Right cardiac atrium (tissue), 5 donors: ENCODE results near the gene RDH5. TPM values are rescaled to one million over a fixed set of nuclear protein-coding genes. Genes with fewer than 3 reads are reported as not detected.

Source experiments
- ATAC-seq, 2 donors: fragments of 200-7000 bp; cut with Tn5 transposase; one replicate each; pipeline versions ENCODE4 v1.8.0 to v1.9.1; 2020; ENCODE audit warnings: moderate library complexity in 2 of 2, mild to moderate bottlenecking in 1 of 2
- DNase-seq, 3 donors: peaks; one replicate each; pipeline ENCODE4 v3.0.0-alpha.2; 2020
- H3K27ac ChIP-seq: one replicate; pipeline ENCODE4 v1.5.1; 2013; ENCODE audit warnings: mild to moderate bottlenecking, low read length, control low read depth, moderate library complexity
- H3K27me3 ChIP-seq: one replicate; pipeline ENCODE4 v1.6.1; 2013; ENCODE audit not compliant: control insufficient read depth, insufficient read depth
- H3K4me1 ChIP-seq: one replicate; pipeline ENCODE4 v1.6.1; 2013; ENCODE audit warnings: low read length; ENCODE audit not compliant: control insufficient read depth, insufficient read depth
- H3K4me3 ChIP-seq: one replicate; pipeline ENCODE4 v1.5.1; 2013; ENCODE audit warnings: low read length, control low read depth
- H3K9me3 ChIP-seq: one replicate; pipeline ENCODE4 v1.6.1; 2013; ENCODE audit warnings: low read length; ENCODE audit not compliant: control insufficient read depth
- WGBS: extraction: QIAGEN DNeasy Blood & Tissue Kit; methylation state at CpG from one replicate; pipeline ENCODE4 v1.1.7; 2013; 5-methylcytosine and 5-hydroxymethylcytosine counted together
- intact Hi-C, 4 donors: fragments of 100-400 bp; cut with DNase I; formaldehyde crosslinking; loops; one replicate each; pipeline versions ENCODE4 v1.11.0 to v1.14.0; 2022 to 2023
- polyA plus RNA-seq: library from polyadenylated mRNA; stranded (reverse); fragments of 200-250 nt; gene quantifications from one replicate; pipeline ENCODE4 v1.2.3, GENCODE V29; 2013
- total RNA-seq, 4 donors: library from RNA; stranded (reverse); fragmentation: NEBNext Ultra II Directional; extraction: Animal tissue kit (Norgen Biotek cat#: 25700); gene quantifications; one replicate each; pipeline ENCODE4 v1.2.1, GENCODE V29; 2021
- donor health status: healthy with polysubstance abuse.
- donor health status: DM: no; HTN: yes; CAD: no.
- donor health status: DM: no; HTN: no; CAD: no.
- donor health status: DM: no; HTN: yes; CAD: no; lungs with severe emphysema.
- donor health status: DM: yes; HTN: yes; CAD: no.

RDH5 gene
- total and polyA plus RNA-seq, 5 donors: 15.9 to 27.7 (median 24.1) TPM

- no peak for ATAC-seq
- H3K4me3 ChIP-seq: no peak overlapping the region
- WGBS: 89% methylated on average over 8 of the region's 8 CpGs
- no peaks in the 10 kb centered on the region for H3K9me3 ChIP-seq
- peaks cover 22% of the 10 kb centered on the region for H3K4me1 ChIP-seq
- DNase-seq: peak in 1 of 3 donors; percentile 52
- intact Hi-C loops: loop anchor here in 1 of 4 donors (5.0 kb wide), 1 partner anchor 41 kb away; a partner anchor contains a TSS
- peak overlapping the region; percentile 16 for H3K27ac ChIP-seq
- no peaks in the 10 kb centered on the region for H3K27me3 ChIP-seq
Observed at GRCh38 chr12:55722948-55723347, 2.8 kb downstream of the RDH5 start.

- no peak overlapping the region for H3K4me3 ChIP-seq
- intact Hi-C loops: loop anchor here in 1 of 4 donors (5.0 kb wide), 1 partner anchor 41 kb away; a partner anchor contains a TSS
- DNase-seq: peak in 1 of 3 donors; percentile 63
Observed at GRCh38 chr12:55723516-55724225, 3.5 kb downstream of the RDH5 start.

GRCh38 chr12:55724226-55724939 lies 4.2 kb downstream of the RDH5 start:
- H3K9me3 ChIP-seq: no peaks in the 10 kb centered on the region
- WGBS: 54% methylated on average over 11 of the region's 11 CpGs
- peak; percentile 70 to 90 (median 83) for DNase-seq
- no peaks in the 10 kb centered on the region for H3K27me3 ChIP-seq
- intact Hi-C loops: loop anchor here in 1 of 4 donors (5.0 kb wide), 1 partner anchor 42 kb away; a partner anchor contains a TSS
- H3K27ac ChIP-seq: peak overlapping the region; percentile 33
- no peak for ATAC-seq
- H3K4me1 ChIP-seq: peaks cover 14% of the 10 kb centered on the region
- H3K4me3 ChIP-seq: no peak overlapping the region

More at GRCh38 chr12:55723516-55724225, 3.5 kb downstream of the RDH5 start:
- 33% methylated on average over 10 of the region's 10 CpGs for WGBS
- no peak for ATAC-seq
- Histone ChIP-seq H3K27ac (peak overlapping the region; percentile 16), H3K9me3 (no peaks in the 10 kb centered on the region), H3K4me1 (peaks cover 16% of the 10 kb centered on the region), H3K27me3 (no peaks in the 10 kb centered on the region)

- no peaks in the 10 kb centered on the region for H3K27me3 ChIP-seq
- WGBS: 48% methylated on average over 3 of the region's 3 CpGs
- H3K27ac ChIP-seq: peak overlapping the region; percentile 33
- peaks cover 10% of the 10 kb centered on the region for H3K4me1 ChIP-seq
- H3K4me3 ChIP-seq: no peak overlapping the region
- no peaks in the 10 kb centered on the region for H3K9me3 ChIP-seq
- intact Hi-C loops: loop anchor here in 1 of 4 donors (5.0 kb wide), 1 partner anchor 43 kb away; a partner anchor contains a TSS
- ATAC-seq: no peak
- DNase-seq: peak in 1 of 3 donors; percentile 52
Observed at GRCh38 chr12:55724940-55725309, 4.7 kb downstream of the RDH5 start.

- Histone ChIP-seq H3K9me3 (no peaks in the 10 kb centered on the region), H3K27me3 (no peaks in the 10 kb centered on the region), H3K27ac (peak overlapping the region; percentile 8), H3K4me1 (peaks cover 7% of the 10 kb centered on the region), H3K4me3 (no peak overlapping the region)
- peak in 1 of 3 donors; percentile 54 for DNase-seq
- no peak for ATAC-seq
- WGBS: 39% methylated on average over 3 of the region's 3 CpGs
- intact Hi-C loops: no loop called here
Observed at GRCh38 chr12:55725556-55725955, 5.4 kb downstream of the RDH5 start.

GRCh38 chr12:55726971-55727370 lies 6.8 kb downstream of the RDH5 start:
- Histone ChIP-seq H3K4me1 (peaks cover 4% of the 10 kb centered on the region), H3K9me3 (no peaks in the 10 kb centered on the region), H3K27me3 (no peaks in the 10 kb centered on the region), H3K27ac (peak overlapping the region; percentile 99), H3K4me3 (peak overlapping the region; percentile 97)
- DNase-seq: peak in 2 of 3 donors; percentile 58 to 65
- intact Hi-C loops: no loop called here
- WGBS: 37% methylated on average over 10 of the region's 10 CpGs
- no peak for ATAC-seq

GRCh38 chr12:55727643-55728185 lies 7.5 kb downstream of the RDH5 start:
- Histone ChIP-seq H3K4me1 (peaks cover 4% of the 10 kb centered on the region), H3K4me3 (peak overlapping the region; percentile 97), H3K27ac (peak overlapping the region; percentile 99), H3K27me3 (no peaks in the 10 kb centered on the region), H3K9me3 (no peaks in the 10 kb centered on the region)
- intact Hi-C loops: no loop called here
- peak; percentile 3 to 5 for ATAC-seq
- 3% methylated on average over 9 of the region's 9 CpGs for WGBS
- DNase-seq: peak; percentile 79 to 88 (median 83)

GRCh38 chr12:55728186-55728938 lies 8.2 kb downstream of the RDH5 start:
- ATAC-seq (peak; percentile 41 to 55), DNase-seq (peak; percentile 83 to 94 (median 94))
- Histone ChIP-seq H3K27me3 (no peaks in the 10 kb centered on the region), H3K4me1 (peaks cover 4% of the 10 kb centered on the region), H3K9me3 (no peaks in the 10 kb centered on the region), H3K4me3 (peak overlapping the region; percentile 97), H3K27ac (peak overlapping the region; percentile 99)
- intact Hi-C loops: no loop called here
- WGBS: under 1% methylated on average over 61 of the region's 61 CpGs

GRCh38 chr12:55728939-55729818 lies 9.0 kb downstream of the RDH5 start, which contains the start of gene CD63:
Gene CD63 (minus strand): TSS chr12:55729009. CDS start chr12:55728341, 668 bp downstream.
- ATAC-seq (peak; percentile 87 to 88), DNase-seq (peak; percentile 94 to 97 (median 96))
- no peaks in the 10 kb centered on the region for H3K27me3 ChIP-seq
- peak within 1 kb of the TSS; percentile 99 for H3K27ac ChIP-seq
- under 1% methylated on average over 61 of the region's 61 CpGs for WGBS
- H3K9me3 ChIP-seq: no peaks in the 10 kb centered on the region
- H3K4me1 ChIP-seq: peaks cover 4% of the 10 kb centered on the region
- intact Hi-C loops: no loop called here
- H3K4me3 ChIP-seq: peak within 1 kb of the TSS; percentile 97
